ENCODE measurements around the gene RIMKLA.

Gene RIMKLA

DNA sequence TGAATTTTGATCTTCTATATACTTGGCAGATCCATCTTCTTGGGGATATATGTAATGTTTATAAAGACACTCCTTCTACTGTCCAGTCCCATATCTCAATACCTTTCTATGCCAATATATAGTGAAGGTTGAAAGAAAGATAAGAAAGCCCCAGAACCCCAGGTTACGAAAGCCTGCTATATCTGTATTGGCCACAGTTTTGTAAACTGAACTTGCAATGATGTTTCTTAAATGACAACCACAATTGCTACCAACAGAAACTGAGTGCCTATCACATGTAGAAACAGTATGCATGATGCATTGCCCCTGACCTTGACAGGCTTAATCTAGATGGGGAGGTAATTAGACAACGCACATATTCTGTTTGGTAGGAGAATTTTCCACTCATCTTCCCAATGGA is 7.8 kb upstream of the RIMKLA start:
- no peak for DNase-seq (ENCODE audit: low read depth)

DNA sequence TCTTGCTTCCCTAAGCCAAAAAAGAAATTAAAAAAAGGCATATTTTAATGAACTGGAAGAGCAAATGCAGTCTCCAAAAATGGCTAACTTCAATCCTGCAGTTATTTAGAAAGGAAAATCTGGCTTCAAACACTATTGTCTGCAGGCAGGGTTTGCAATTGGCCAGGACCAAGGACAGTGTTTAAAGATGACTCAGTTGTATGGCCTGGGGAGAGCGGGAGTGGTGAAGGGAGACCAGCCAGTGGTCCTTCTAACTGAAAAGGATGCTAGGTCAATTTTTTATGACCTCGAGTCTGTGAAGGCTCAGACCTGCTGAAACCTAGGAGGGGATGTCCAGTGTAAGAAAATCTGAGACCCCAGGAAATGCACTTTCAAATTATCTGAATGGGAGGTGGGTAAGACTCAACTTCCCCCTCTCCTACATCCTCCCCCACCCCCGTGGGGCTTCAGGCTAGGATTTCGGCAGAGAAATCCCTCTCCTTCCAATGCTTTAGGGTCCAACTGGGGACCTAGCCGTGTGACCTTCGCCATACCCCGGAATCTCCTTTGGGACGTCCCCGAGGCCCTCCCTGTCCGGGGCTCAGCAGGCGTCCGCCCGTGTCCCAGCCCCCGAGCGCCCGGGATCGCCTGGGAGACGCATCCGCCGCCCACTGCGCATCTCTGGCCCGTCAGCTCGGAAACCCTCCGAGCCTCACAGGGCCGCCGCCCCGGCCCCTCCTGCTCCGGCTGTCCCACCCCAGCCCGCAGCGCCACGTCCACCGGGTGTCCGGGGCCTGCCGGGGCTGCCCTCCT is 602 bp upstream of the RIMKLA start:
- no peak for DNase-seq (ENCODE audit: low read depth)

DNA sequence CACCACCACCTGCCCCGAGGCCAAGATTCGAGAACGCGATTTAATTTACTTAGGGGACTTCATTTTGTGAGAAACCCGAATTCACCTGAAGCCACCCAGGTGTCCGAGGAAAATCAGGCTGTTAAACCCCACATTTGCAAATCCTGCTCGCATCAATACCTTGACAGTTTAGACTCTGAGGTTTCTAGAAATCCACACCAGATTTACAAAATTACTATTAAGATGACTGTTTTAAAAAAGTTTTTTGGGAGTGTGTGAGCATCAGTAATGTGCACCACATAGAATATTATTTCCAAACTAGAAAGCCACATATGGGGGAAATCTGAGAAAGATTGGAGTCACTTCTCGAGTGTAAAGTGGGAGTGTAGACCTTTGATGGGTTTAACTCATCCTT is 685 bp downstream of the RIMKLA start:
- DNase-seq (ENCODE audit: low read depth), result no peak

DNA sequence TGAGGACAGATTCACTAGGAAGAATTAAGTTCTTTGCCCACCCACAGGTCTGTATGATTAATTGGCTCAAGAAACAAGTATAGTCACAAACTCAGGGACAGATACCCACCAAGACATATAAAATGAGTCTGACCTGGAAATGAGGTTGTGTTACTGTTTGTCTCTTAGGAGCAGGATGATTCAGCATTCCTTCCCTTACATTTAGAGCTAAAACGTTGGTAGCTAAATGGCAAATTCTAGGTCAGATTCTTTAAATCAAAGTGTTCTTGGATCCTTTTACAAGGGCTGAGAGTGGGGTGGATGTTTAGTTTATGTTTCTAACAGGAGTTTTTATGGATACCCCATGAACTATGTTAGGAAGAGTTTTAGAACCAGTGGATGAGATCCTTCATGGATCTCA is 4.7 kb downstream of the RIMKLA start:
- no peak for DNase-seq (ENCODE audit: low read depth)

DNA sequence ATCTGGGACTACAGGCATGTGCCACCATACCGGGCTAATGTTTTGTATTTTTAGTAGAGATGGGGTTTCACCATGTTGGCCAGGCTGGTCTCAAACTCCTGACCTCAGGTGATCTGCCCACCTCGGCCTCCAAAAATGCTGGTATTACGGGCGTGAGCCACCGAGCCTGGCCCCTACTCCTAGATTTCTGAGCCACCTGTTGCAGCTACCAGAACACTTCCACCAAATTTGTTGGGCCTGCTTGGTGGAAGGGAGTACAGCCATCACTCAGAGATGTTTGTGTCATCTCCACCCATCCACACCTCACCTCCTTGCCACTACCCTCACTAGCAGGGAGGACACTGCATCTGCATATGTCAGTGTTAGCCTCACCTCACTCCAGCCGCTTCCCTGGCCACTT is 5.5 kb downstream of the RIMKLA start:
- no peak for DNase-seq (ENCODE audit: low read depth)

DNA sequence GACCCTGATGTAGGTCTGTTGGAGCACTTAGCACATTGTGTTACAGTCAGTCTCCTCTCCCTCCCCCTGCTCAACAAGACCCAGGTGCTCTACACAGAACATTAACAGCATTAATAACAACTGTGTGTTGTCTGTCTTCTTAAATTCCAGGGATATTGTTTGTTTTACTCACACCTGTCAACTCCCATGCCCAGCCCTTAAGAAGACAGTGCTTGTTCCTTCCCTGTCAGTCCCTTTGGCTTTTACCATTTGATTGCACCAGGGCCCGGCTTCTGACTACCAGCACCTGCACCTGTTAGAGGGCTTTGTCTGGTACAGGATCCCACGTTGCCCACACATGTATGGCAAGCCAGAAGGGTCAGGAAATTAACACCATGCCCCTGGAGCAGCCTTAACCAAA is 11.7 kb downstream of the RIMKLA start:
- DNase-seq (ENCODE audit: low read depth), result no peak

DNA sequence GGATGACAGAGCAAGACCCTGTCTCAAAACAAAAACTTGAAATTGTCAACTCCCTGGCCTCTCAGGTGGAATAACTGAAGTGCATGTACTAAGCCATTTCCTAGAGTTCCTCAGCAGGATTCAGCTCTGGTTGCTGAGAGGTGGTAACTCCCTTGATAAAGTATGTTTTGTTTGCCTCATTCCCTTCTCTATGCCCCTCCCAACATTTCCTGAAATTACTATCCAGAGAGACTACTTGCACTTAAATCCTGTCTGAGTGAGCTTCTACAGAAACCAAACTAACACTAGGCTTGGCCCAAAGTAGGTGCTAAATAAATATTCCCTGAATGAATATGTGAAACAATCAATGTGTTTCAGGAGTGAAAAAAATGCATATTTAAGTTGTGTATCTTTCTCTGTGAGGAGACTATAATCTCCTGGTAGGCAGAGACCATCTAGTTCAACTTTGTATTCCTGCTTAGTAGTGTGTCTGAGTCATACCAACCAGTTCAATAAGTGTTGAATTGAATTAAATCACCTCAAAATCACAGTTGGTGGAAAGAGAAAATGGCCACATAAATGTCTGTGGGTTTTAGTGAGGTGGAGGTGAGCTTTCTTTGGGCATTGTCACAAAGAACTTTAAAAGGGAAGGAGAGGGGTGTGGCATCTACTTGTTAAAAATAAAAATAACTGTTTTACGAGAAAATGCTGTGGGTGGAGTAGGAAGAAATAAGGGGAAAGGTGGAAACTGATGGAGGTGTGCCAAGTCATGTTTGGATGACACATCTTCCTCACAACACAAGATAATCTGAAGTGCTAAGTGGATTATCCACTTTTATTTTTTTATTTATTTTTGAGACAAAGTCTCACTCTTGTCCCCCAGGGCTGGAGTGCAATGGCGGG is 12.6 kb downstream of the RIMKLA start:
- DNase-seq (ENCODE audit: low read depth), result no peak

DNA sequence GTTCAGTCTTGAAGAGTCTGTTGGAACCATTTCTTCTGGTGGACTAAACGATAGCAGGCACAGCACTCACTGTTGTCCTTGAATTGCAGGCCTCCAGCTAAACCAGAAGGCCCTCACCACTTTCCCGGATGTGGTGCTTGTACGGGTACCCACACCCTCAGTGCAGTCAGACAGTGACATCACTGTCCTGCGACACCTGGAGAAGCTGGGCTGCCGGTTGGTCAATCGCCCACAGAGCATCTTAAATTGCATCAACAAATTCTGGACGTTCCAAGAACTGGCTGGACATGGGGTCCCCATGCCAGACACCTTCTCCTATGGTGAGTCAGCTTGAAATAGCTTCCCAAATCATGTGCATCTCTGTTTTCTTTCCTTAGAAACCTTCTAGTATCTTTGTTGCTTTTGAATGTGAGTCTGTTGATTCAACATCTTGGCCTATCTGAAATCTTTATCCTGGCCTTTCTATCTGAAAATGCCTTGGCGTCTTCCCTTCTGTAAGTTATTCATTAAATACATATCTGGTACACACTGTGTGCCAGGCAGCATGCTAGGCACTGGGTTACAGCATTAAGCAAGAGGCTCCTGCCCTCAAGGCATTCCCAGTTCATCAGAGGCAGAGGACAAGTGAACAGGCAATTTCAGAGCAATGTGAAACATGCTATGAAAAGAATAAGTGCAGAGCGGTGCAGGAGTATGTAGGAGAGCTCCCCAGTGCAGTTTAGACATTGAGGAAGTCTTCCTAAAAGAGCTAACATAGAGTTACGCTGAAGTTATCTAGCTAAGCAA is 18.9 kb downstream of the RIMKLA start:
- DNase-seq (ENCODE audit: low read depth), result no peak

DNA sequence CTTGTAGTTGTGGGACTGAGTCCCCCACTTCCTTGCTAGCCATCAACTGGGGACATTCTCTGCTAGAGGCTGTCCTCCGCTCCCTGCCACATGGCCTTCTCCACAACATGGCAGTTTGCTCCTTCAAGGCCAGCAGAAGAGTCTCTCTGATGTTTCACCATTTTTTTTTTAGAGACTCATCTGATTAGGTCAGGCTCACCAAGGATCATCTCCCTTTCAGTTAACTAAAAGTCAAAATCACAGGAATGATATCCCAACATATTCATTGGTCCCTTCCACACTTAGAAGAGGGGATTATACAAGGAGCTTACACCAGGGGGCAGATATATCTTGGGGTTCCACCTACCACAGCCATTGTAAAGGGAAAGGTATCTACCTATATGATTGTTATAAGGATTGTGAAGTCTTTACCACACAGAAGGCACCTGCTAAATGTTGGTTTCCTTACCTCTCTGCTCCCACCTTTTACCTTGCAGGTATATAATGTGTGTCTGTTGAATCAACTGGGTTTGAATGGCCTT is 23.3 kb downstream of the RIMKLA start:
- no peak for DNase-seq (ENCODE audit: low read depth)

DNA sequence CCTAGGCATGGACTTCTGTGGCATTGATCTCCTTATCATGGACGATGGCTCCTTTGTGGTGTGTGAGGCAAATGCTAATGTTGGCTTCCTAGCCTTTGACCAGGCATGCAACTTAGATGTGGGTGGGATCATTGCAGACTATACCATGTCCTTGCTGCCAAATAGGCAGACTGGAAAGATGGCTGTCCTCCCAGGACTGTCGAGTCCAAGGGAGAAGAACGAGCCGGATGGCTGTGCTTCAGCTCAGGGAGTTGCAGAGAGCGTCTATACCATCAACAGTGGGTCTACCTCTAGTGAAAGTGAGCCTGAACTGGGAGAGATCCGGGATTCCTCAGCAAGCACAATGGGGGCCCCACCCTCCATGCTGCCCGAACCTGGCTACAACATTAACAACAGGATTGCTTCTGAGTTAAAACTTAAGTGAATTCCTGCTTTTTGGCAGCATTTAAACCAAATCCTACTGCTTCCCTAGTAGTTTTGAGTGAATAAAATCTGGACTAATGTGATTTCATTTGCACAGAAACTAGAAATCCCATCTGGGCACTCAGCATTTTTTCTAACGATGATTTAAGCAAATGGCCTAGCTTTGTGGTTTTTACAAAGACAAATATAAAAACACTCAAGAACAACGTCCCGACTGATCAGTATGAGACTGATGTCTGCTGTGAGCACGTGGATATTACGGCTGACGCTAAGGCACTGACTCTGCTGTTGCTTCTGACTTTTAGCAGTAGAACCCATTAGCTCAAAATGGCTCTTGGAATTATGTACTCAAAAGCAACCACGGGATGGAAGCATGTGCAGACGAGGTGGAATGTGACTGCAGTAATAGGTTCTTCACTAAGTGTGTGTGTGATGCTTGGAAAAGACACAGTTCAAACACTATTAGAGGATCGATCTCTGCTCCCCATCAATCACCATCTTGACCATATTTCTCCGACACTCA is 34.2 kb downstream of the RIMKLA start:
- DNase-seq (ENCODE audit: low read depth), result no peak

DNA sequence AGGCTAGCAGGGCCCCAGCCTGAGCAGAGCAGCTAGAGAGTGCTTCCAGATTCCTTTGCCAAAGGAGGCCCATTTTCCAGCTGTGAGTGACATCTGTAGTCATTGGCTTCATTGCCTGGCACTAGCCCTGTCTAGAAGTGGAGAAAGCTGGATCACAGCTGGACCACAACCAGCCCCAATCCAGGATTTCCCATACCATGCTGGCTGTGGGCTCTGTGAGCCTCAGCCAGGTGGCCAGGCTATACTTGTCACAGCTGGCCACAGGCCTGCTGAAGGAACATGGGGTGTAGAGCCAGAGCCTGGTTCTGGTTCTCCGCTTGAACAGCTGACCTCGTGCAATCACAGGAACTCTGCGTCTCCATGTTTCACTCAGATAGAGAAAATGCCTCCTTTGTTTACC is 36.6 kb downstream of the RIMKLA start:
- no peak for DNase-seq (ENCODE audit: low read depth)

DNA sequence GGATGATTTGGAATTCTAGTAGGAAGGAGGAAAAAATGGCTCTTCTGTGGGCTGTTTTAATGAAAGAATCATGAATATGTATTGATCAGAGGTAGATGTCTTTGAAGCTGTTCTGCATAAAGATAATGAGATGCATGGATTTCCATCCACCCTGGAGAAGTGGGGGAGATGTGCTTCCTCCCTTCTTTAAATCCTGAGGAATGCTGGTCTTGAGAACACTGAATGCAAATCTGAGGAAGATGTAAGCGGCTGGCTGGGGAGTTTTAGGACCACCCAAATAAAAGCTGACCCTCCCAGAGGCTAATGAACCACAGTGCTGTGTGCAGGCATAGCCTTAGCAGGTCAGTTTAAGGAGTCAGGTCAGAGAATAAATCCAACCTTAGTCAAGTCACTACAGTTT is 37.9 kb downstream of the RIMKLA start:
- no peak for DNase-seq (ENCODE audit: low read depth)

DNA sequence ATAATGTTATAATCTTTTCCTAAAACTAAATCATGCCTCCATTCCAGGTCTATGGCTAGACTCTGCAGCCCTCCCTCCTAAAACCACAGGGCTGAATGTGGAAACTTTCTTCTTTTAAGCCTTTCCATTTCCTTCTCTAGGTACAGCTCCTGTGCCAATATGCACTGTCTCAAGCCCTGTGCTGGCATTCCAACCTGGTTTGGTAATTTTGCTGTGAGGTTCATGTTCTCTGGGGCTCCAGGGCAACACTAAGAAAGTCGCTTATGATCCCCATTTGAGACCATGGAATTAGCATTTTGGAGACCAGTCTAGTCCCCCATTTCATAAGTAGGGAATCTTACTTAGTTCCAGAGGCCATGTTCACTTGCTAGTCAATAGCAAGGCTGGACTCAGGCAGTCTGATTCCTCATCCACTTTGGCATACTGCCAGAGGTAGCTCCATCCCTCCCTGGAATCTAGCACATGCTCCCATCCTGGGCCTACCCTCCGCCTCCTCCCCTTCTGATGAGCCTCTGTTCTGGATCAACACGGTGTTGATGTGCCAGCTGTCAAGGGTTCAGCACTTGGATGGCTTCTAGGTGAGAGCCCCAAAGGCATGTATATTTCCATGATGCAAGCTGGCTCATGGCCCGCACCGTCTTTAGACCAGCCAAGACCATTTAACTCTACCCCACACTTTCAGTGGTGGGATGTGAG is 38.7 kb downstream of the RIMKLA start:
- DNase-seq (ENCODE audit: low read depth), result no peak

DNA sequence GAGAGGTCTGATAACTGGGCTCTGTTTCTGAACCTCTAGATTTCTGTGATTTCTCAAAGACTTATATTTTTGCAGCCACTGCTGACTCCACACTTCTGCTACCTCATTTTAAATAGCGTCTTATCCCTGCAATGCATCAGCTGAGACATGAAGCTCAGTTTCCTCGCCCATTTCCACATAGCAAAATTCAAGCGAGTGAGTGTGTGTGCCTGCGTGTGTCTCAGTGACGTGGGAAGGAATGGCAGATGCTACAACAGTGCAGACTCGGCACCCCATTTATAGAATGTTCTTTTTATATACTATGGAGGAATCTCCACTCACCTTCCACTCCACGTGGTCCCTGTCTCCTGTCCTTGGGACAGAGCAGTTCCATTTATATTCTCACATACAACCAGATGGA is 39.5 kb downstream of the RIMKLA start:
- DNase-seq (ENCODE audit: low read depth), result no peak

DNA sequence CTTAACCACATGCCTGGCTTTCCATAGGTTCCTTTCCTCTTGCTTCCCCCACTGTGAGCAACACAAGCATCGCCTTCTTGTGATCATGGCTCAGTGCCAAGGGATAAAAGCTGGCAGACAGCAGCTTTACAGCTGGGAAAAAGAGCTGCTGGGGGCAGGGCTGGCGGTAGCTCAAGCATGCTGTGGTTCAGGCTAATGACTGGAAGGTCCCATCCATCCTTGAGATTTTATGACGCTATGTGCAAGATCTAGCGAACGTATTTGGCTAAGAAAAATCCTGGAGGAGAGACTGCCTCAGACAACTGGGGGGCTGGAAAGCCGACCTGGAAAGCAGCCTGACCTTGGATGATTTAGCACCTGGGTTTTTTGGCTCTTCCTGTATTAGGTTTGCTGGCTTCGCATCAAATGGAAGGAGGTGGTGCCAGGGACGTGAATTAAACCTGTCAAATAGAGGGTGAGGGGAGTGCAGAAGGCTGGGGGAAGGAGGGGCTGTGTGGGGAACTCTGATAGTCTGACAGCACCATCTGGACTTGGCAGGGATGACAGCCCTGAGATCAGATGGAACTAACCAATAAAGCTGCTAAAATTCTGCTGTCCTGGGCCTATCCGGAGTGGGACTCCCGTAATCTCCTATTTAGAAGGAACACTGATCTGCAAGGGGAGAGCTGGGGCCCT is 40.5 kb downstream of the RIMKLA start:
- DNase-seq (ENCODE audit: low read depth), result peak; percentile 53

DNA sequence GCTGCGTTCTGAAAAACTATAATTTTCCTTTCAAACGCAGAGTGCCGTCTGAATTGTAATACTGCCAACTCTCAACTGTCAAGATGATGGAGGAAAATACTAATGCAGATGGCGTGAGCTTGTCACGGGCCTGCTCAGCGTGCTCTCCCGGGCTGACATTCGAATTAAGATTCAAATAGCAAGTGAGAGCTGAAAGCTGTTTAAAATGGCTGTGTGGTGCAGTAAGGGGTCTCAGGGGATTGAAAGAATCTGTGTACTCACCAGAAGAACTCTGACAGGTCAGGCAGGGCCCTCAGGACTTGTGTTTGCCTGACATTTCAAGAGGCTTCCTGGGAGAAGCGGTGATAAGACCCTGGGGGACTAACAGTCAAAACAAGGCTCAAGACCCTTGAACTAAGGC is 42.1 kb downstream of the RIMKLA start:
- DNase-seq (ENCODE audit: low read depth), result no peak

DNA sequence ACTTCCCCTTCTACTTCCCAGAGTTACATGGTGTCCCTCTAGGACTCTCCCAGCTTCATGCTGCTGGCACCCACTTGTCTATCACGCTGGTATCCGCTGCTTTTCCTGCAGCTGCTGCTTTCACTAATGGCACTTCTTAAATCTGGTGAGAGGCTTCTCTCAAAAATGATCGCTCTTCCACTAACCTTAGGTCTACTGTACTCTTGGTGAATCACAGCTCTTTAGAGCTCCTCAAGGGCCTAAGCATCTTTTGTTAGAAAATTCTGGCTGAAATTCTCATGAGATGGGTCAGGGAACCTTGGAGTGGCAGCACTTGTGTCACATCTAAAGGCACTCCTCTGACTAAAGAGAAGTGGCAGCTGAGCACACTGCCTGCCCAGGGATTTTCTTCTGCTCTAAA is 43.1 kb downstream of the RIMKLA start:
- no peak for DNase-seq (ENCODE audit: low read depth)

DNA sequence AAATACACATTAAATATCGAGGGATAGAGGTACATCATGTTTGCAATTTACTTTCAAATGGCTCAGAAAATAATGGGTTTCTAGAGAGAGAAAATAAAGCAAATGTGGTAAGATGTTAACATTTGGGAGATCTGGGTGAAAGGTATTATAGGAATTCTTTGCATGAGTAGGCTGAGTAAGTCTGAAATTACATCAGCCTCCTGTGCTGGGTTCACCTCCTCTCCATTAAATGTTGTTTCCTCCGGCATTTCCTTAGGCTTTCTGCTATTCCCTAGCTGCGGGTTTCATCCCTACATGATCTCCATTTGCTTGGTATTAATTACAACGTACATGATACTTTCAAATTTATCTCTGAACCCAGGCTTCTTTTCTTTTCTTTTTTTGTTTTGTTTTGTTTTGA is 43.6 kb downstream of the RIMKLA start:
- DNase-seq (ENCODE audit: low read depth), result no peak

DNA sequence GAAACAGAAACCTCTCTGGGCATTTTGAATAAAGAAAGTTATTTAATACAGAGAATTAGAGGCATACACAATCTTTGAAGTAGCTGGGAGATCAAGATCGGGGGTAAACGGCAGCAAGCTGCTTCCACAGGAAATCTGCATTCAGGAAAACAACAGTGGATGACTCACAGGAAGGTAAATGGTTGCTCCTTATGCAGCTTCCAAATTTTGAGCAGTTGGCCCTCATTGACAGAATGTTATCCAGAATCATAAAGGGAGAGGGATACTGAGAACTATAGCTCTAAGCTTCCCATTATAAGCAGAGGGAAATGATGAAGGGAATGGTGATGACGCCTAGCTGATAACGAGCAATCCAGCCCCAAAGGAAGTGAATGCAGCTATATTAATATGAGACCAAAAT is 46.6 kb downstream of the RIMKLA start:
- no peak for DNase-seq (ENCODE audit: low read depth)

DNA sequence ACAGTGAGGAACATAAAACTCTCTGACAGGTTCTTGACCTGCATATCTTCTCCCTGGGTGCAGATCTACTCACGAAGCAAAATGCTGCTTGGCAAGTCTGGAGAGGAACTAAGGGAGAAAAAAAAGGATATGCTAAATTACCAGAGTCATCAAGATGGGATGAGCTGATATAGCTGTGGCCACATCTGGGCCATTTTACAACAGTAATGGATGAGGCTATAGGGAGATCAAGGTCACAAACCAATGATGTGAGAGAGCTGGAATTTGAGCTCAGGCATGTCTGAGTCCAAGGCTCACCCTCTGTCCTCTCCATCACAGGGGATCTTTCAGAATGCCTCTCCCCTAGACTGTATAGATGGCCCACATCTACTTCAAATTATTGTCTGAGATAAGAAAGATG is 49.0 kb downstream of the RIMKLA start:
- no peak for DNase-seq (ENCODE audit: low read depth)
